NCI-H748 (cell line): ENCODE data around the gene KCNN1.
"Not testable (repeated sequence)": the region's sequence is repeated elsewhere in the genome, so short reads cannot be mapped to it uniquely, and the experiment has no call there.

Experiments used
- DNase-seq: peaks from one replicate; lab custom pipeline; 2025; ENCODE audit not compliant: unreplicated experiment; lab: John Stamatoyannopoulos, UW

Gene KCNN1

DNA sequence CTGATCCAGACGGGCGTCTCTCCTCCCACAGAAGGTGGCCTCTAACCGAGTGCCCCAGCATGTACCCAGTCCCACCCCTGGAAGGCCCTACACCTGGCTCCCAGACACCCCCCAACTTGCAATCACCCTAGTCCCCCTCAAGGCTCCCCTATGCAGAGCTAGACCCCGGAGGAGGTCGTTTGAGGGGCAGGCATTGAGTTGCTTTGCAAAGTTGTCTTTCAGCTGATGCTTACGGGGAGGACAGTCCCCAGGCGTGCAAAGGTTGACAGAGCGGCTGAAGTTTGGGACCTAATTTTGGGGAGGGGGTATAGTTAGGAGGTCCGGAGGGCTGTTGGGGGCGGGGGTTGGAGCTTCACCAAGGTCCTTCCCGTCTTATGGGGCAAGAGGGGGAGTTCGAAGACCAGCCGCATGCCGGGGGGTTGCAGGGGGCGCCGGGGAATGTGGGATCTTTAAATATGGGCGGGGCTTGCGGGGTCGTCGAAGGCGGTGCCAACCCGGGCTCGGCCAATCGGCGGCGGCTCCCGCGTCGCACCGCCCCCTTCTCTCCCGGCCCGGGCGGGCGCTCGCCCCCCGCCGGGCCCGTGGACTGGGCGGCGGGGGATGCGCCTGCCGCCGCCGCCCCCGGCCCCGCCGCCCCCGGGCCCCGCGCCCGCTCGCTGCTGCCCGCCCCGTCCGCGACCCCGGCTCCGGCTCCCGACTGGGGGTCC, at the start of gene KCNN1:
TSS of gene KCNN1 (plus strand) at position 558 of the 707 bp plus-strand sequence. CDS start 6,782 bp downstream, outside the sequence.
- no peak for DNase-seq

DNA sequence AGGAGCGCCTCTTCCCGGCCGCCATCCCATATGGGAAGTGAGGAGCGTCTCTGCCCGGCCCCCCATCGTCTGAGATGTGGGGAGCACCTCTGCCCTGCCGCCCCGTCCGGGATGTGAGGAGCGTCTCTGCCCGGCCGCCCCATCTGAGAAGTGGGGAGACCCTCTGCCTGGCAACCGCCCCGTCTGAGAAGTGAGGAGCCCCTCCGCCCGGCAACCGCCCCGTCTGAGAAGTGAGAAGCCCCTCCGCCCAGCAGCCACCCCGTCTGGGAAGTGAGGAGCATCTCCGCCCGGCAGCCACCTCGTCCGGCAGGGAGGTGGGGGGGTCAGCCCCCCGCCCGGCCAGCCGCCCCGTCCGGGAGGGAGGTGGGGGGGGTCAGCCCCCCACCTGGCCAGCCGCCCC, 48.8 kb upstream of the KCNN1 start:
- not testable (repeated sequence) for DNase-seq

DNA sequence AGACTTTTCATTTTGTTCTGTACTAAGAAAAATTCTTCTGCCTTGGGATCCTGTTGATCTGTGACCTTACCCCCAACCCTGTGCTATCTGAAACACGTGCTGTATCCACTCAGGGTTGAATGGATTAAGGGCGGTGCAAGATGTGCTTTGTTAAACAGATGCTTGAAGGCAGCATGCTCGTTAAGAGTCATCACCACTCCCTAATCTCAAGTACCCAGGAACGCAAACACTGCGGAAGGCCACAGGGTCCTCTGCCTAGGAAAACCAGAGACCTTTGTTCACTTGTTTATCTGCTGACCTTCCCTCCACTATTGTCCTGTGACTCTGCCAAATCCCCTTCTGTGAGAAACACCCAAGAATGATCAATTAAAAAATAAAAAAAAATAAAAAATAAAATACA, 47.8 kb upstream of the KCNN1 start:
- peak; percentile 46 for DNase-seq

DNA sequence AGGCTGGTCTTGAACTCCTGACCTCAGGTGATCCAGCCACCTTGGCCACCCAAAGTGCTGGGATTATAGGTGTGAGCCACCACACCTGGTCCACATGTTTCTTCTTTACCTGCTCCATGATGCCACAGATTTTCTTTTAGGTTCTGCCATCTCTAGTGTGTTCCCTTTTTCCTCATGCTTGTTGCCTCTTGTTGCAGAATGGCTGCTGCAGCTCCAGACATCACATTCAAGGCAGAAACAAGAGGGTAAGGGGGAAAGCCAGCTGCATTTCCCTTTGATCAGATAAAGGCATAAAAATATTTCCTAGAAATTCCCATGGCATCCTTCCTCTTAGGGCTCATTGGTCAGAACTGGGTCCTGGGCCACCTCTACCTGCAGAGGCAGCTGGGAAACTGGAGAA, 46.4 kb upstream of the KCNN1 start:
- DNase-seq, result no peak

DNA sequence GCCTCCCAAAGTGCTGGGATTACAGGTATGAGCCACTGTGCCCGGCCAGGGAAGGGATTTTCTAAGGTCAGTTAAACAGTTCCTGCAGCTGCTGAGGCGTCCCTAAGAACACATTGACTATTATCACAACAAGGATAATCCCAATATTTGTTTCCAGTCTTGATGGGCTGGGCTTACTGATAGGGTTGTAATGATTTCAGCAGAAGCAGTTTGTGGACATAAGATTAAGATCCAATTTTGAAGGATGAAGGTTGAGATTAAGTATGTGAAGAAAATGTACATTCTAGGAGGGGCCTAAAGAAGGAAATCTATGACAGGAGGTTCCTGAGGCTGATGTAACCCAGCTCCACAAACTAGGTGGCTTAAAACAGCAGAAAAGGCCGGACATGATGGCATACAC, 44.8 kb upstream of the KCNN1 start:
- DNase-seq, result no peak

DNA sequence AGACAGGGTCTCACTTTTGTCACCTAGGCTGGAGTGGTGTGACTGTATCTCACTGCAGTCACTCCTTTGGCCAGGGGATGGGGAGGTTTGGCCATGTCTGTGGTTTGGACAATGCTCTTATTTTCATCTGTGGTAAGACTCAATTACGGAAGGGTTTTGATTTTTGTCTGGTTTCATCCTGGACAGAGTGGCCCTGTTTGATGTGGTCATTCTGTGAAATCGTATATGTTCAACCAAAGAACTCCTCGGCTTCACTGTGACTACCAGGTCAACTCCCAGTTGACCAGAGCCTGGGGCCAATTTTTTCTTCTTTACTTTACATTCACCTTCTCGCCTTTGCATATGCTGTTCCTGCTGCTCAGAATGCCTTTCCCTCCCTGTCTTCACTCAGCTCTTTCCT, 40.9 kb upstream of the KCNN1 start:
- no peak for DNase-seq

DNA sequence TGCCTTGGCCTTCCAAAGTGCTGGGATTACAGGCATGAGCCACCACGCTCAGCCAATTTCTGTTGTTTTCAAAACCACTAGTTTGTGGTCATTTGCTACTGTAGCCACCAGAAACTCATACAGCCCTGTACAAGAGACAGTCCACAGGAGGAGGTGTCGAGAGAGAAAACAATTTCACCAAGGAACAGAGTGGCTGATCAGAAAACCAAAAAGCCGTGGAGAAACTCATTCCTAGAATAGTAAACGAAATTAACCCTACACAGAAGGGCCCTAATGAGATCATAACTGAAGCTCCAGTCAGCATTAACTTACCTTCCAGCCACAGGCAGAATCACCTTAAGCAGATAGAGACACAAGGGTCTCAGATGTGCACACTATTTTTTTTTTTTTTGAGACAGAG, 37.9 kb upstream of the KCNN1 start:
- no peak for DNase-seq

DNA sequence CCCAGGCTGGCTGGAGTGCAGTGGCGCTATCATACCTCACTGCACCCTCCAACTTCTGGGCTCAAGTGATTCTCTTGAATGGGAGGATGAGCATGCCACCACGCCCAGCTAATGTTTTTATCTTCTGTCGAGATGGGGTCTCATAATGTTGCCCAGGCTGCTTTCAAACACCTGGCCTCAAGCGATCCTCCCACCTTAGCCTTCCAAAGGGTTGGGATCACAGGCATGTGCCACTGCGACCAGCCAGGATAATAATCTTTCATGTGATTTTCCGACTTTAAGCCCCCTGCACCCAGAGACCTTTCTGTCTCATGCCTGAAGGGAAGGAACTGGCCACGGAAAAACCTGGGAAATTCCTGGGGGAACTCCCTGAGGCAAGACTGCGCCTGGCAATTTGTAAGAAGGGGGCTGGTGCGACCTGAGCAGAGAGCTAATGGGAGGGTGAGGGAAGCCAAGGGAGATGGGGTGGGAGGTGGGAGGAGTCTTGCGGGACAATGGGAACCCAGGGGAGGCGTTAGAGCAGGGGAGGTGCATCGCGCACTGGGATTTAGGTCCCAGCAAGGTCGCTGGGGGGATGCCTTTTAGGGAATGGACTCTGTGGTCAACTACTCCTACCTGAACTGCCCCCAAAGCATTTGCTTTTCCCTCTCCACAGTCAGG, 35.2 kb upstream of the KCNN1 start:
- peak; percentile 54 for DNase-seq

DNA sequence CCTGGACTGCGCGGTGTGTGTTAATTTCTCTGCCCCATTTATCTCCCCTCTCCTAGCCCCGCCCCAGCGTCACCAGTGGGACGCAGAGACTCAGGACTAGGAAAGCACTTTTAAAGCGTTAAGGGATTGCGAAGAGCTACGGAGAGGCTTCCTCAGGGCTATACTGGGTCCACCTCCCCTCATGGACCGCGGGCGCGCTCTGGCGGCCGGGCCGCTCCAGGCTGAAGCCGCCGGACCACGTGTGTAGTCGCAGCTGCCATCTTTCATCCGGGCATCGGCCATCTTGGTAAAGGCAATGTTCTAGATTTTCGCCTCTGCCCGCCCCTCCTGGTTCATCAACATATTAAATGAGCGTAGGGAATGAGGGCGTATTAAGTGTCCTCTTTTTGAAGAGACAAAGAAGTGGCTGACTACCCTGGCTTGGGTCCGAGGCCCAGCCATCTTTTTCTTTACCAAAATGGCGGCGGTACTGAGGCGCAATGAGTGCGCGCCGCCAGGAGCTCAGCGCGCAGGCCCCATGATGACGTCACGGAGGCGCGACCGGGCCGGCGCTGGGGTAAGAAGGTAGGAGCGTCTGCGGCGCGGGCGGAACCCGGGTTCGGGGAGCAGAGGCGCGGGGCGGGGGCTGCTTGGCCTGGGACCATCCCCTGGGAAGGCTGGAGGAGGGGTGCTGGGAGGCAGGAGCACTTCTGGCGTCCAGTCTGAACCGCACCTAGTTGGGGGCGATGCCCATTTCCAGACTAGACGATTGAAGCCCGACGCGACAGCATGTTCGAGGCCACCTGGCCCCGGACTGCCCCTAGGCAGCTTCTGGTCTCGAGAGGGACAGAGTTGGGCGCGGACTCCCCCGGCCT, 34.2 kb upstream of the KCNN1 start, which contains the start of gene CCDC124:
TSS of gene CCDC124 (plus strand) at position 531 of the 854 bp plus-strand sequence. CDS start 3,406 bp downstream, outside the sequence.
- peak; percentile 92 for DNase-seq

DNA sequence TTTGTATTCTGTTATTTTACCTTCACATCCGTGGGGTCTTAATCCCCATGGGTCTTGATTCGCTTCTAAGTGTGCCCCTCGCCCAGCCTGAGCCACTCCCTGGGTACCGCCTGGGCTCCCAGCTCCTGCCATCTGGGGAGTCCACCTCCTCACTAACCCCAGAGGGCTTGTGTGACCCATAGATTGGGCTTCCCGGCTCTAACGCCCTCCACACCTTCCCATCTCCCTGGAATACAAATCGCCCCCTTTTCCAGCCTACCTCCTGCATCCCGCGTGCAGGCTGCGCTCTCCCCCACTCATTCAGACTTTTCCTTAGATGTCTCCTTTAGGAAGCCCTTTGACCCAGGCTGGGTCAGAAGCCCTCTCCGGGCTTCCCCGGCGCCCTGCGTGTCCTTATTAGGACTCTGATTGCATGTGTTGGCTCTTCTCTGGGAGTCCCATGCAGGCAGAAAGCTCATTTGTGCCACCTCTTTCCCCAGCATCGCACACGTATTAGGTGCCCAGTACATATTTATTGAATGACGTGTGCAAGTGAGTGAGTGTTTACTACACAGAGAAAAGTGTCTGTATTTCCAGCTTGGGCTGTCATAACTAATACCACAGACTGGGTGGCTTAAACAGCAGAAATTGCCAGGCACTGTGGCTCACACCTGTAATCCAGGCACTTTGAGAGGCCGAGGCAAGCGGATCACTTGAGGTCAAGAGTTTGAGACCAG, 33.3 kb upstream of the KCNN1 start:
- no peak for DNase-seq

DNA sequence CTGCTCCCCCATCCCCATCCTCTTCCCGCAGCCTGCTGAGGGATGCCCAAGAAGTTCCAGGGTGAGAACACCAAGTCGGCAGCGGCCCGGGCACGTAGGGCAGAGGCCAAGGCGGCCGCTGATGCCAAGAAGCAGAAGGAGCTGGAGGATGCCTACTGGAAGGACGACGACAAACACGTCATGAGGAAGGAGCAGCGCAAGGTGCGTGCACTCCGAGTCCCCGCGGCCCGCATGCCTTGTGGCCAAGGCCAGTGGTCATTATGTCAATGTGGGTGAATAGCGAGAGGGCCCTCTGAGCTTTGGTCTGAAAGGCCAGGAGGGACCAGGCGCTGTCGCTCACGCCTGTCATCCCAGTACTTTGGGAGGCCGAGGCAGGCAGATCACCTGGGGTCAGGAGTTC, 30.5 kb upstream of the KCNN1 start:
- no peak for DNase-seq

DNA sequence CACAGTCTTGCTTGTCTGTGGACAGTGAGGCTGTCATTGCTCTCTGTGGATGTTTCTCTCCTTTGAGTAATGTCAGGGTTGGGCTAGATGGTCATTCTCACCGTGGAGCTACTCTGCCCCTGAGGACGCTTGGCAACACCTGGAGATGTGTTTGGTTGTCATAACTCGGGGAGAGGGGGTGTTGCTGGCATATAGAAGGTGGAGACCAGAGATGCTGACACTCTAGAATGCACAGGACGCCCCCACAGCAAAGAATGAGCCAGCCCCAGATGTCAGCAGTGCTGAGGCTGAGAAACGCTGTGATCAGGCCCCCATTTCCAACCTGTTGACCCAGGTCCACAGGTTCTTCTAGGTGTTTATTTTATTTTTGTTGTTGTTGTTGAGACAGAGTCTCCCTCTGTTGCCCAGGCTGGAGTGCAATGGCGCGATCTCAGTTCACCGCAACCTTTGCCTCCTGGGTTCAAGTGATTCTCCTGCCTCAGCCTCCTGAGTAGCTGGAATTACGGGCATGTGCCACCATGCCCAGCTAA, 29.5 kb upstream of the KCNN1 start:
- no peak for DNase-seq

DNA sequence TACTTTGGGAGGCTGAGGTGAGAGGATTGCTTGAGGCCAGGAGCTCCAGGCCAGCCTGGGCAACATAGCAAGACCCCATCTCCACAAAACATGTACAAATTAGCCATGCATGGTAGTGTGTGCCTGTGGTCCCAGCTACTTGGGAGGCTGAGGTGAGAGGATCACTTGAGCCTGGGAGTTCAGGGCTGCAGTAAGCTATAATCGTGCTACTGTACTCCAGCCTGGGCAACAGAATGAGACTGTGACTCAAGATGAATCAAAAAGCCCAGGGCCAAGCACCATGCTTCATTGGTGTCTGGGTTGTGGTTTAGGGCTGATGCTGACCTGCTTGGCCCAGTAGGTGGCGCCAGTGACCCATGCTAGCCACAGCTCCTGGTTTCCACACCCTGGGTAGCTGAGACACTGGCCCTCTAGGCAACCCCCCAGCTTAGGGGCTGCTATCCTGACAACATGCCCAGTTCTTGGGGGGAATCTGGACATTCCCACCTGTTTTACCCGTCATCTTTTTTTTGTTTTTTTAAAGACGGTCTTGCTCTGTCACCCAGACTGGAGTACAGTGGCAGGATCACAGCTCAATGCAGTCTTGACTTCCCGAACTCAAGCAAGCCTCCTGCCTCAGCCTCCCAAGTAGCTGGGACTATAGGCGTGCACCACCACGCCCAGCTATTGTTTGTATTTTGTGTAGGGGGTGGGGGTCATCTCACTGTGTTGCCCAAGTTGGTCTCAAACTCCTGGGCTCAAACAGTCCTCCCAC, 28.6 kb upstream of the KCNN1 start:
- DNase-seq, result peak; percentile 40

DNA sequence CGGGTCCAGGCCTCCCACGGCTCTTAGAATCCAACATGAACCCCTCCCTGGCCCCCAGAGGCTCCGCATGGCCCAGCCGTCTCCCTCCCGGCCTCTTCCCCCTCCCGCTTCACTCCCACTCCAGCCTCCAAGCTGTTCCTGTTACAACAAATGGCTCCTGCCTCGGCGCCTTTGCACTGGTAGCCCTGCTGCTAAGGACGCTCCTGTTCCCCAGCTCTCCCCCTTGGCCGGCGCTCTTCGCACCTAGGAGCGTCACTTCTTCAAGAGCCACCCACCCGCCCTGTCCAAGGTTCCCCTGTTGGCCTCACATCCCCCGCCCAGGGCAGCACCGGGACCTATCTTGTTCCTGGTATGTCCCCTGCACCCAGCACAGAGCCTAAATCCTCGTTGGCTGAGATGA, 24.7 kb upstream of the KCNN1 start:
- DNase-seq, result no peak

DNA sequence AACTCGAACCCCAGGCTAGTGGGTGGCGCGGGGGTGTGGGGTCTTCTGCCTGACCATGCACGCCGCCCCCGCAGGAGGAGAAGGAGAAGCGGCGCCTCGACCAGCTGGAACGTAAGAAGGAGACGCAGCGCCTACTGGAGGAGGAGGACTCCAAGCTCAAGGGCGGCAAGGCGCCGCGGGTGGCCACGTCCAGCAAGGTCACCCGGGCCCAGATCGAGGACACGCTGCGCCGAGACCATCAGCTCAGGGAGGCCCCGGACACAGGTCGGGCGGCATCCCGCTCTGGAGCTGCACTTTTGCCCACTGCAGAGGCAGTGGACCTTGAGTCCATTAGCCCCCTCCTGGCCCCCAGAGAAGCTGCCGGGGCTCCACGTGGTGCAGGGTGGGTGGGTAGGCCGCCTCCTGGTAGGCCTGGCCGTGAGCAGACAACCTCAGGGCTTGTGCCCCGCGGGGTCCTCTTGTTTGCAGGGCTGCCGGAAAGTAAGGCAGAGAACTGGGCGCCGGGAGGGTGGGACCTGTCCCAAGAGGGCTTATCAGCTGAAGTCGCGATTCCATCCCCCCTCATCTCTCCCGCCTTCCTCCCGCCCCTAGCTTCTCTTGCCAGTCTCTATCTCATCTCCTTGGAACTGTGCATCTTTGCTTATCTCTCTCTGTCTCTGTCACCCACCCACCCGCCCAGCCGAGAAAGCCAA, 24.2 kb upstream of the KCNN1 start:
- DNase-seq, result no peak

DNA sequence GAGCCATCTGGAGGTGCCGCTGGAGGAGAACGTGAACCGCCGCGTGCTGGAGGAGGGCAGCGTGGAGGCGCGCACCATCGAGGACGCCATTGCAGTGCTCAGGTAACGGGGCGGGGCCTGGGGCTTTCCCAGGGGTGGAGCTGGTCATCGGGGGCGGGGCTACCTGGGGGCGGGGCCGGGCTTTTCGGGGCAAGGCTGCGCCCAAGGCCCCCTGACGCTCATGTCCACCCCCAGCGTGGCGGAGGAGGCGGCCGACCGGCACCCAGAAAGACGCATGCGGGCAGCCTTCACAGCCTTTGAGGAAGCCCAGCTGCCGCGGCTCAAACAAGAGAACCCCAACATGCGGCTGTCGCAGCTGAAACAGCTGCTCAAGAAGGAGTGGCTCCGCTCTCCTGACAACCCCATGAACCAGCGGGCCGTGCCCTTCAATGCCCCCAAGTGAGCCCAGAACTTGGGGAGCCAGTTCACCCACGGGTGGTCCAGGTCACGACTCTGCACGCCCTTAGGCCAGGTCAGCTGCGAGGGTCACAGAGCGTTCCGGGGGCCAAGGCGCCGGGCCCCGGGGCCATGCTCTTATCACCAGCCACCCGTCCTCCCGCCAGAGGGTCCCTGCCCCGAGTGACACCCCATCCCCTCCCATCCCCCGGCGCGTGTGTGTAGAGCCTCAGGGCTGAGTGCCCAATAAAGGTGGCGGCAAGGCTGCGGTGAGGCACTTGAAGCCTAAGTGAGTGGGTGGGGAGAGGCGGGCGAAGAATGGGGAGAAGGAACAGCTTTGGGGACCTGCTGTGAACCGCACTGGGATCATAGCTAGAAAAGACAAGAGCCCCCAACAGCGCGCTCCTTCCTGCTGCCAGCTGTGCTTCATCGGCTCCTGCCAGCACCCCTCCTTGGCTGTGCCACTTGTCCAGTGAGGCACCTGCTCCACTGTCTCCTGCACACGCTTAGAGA, 23.4 kb upstream of the KCNN1 start:
- DNase-seq, result no peak

DNA sequence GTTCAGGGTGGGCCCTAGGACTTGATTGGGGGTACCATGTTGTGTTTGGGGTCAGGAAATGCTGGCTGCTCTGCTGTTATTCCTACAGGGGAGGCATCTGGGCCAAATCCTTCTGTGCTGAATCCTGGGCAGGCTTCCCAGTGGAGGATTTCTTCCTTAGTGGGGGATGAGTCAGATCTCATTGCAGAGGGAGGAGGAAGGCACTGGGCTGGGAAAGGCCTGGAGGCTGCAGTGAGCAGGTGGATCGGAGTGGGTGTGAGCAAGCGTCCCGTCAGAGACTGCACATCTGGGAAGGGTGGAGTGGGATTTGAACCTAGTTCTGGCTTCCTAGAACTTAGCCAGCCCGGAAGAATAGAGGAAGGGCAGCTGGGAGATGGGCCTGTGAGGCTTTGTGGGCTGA, 22.6 kb upstream of the KCNN1 start:
- DNase-seq, result no peak

DNA sequence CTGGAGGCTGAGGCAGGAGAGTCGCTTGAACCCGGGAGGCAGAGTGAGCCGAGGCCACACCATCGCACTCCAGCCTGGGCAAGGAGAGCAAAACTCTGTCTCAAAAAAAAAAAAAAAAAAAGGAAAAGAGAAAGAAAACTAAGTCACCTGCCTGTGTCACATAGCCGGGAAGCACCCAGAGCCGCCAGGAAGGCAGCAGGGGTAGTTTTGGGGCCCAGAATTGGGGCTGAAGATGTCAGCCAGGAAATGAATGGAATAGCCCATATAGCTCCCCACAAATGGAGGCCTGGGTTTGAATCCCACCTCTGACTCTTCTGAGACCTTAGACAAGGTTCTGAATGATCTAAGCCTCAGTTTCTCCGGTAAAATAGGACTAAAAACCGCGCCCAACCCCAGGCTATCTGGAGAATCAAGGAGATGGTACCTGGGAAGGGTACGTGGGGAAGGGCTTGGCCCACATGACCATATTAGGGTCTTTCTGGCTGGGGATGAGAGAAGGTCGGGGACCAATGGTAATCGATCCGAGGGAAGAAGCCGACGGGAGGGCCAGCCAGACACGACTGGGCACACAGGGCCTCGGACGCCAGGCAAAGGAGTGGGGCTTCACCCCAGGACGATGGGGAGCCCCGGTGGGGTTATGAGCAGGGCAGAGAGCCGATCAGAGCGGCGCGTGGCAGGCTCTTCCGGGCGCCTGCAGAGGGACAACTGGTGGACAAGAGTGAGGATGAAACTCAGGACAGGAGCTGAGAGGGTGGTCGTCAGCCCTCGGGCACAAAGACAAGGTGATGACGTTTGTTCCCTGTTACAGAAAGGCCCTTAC, 19.7 kb upstream of the KCNN1 start:
- peak; percentile 43 for DNase-seq
